Panc1 (cell line): ENCODE measurements around the gene FERMT3. TPM values are rescaled to one million over a fixed set of nuclear protein-coding genes. Genes with fewer than 3 reads are reported as not detected.

Experiments used
- ATAC-seq: fragments of 200-7000 bp; cut with Tn5 transposase; 2 replicates; pipeline ENCODE4 v1.9.1; 2020; ENCODE audit warnings: mild to moderate bottlenecking, moderate library complexity
- BruUV-seq: library from RNA; stranded (reverse); fragments of 400-500 nt; replicated peaks from 2 replicates; lab custom pipeline; 2021; lab: Mats Ljungman, UMichigan
- CTCF ChIA-PET: fragments of 300-600 bp; sonication (Branson Sonifier 250); formaldehyde crosslinking; loops from one replicate; lab custom pipeline; 2022; ENCODE audit warnings: antibody characterized with exemption; lab: Charles Lee
- POLR2A ChIA-PET: fragments of 300-600 bp; sonication (Branson Sonifier 250); formaldehyde crosslinking; loops from one replicate; lab custom pipeline; 2022; ENCODE audit warnings: antibody characterized with exemption; lab: Charles Lee
- DNase-seq: peaks from one replicate; pipeline ENCODE4 v3.0.0-alpha.2; 2010; ENCODE audit warnings: low read depth, low spot score
- H3K27ac ChIP-seq: 2 replicates; pipeline ENCODE4 v1.5.1; 2011; ENCODE audit warnings: mild to moderate bottlenecking, low read length, inconsistent platforms
- H3K27me3 ChIP-seq: fragments of 200-500 bp; sonication (Bioruptor generic); 2 replicates; pipeline ENCODE4 v1.6.0; 2014; ENCODE audit warnings: low read length, inconsistent platforms; ENCODE audit not compliant: control insufficient read depth, insufficient read depth
- H3K36me3 ChIP-seq: fragments of 200-500 bp; sonication (Bioruptor generic); 2 replicates; pipeline ENCODE4 v1.5.1; 2014; ENCODE audit warnings: inconsistent platforms, mild to moderate bottlenecking, low read length, moderate library complexity; ENCODE audit not compliant: control insufficient read depth, insufficient read depth
- H3K4me1 ChIP-seq: 2 replicates; pipeline ENCODE4 v1.5.1; 2011; ENCODE audit warnings: inconsistent platforms, mild to moderate bottlenecking, low read length, moderate library complexity; ENCODE audit not compliant: control insufficient read depth, insufficient read depth
- H3K4me3 ChIP-seq, 2 experiments: 2 replicates each; pipeline ENCODE4 v1.5.1; 2011 to 2012; ENCODE audit warnings: low read depth in 2 of 2, low read length in 2 of 2, mild to moderate bottlenecking in 2 of 2, inconsistent platforms in 1 of 2, moderate library complexity in 1 of 2
- H3K9me3 ChIP-seq: fragments of 200-500 bp; sonication (Bioruptor generic); 2 replicates; pipeline ENCODE4 v1.5.1; 2014; ENCODE audit warnings: low read depth, mild to moderate bottlenecking, inconsistent platforms, low read length, moderate library complexity; ENCODE audit not compliant: control insufficient read depth, insufficient read depth
- CTCF ChIP-seq: fragments of 450-650 bp; IDR thresholded peaks from 2 replicates; pipeline ENCODE4 v1.5.1; 2017; ENCODE audit warnings: mild to moderate bottlenecking
- POLR2AphosphoS5 ChIP-seq: IDR thresholded peaks from 2 replicates; pipeline ENCODE4 v1.6.1; 2012; ENCODE audit warnings: mild to moderate bottlenecking, low read depth, low read length, moderate library complexity
- REST ChIP-seq, 2 experiments: IDR thresholded peaks; 2 replicates each; pipeline ENCODE4 v1.6.1; 2011 to 2012; ENCODE audit warnings: low read depth in 2 of 2, control low read depth in 1 of 2, low read length in 1 of 2, mild to moderate bottlenecking in 1 of 2, moderate library complexity in 1 of 2; ENCODE audit not compliant: insufficient read depth in 1 of 2
- SIN3A ChIP-seq: IDR thresholded peaks from 2 replicates; pipeline ENCODE4 v1.6.1; 2012; ENCODE audit warnings: low read depth, mild to moderate bottlenecking, low read length, moderate library complexity, borderline replicate concordance; ENCODE audit not compliant: insufficient read depth
- TCF7L2 ChIP-seq: IDR thresholded peaks from 2 replicates; pipeline ENCODE4 v1.6.1; 2011; ENCODE audit warnings: mild to moderate bottlenecking, low read depth, low read length, inconsistent platforms
- in situ Hi-C: cut with HindIII; loops from 2 replicates; pipeline ENCODE4 v1.10.0; 2016; ENCODE audit warnings: low sequenced_read_pairs, low pct_unique_long_range_greater_than_20kb
- intact Hi-C: fragments of 100-400 bp; cut with micrococcal nuclease; formaldehyde crosslinking; loops from one replicate; pipeline ENCODE4 v1.10.0; 2022; ENCODE audit not compliant: unreplicated experiment
- total RNA-seq: library from RNA; stranded (reverse); gene quantifications from one replicate; pipeline ENCODE4 v1.2.1, GENCODE V29; 2021; ENCODE audit not compliant: unreplicated experiment

FERMT3 gene
- total RNA-seq, 1 experiment from 2014 or later, result 2.9 TPM

GRCh38 chr11:64178203-64178602, 28.3 kb upstream of the FERMT3 start:
- Histone ChIP-seq H3K9me3 (peaks cover 7% of the 10 kb centered on the region; the same call in 1 of the 2 replicates), H3K4me3 (no peak overlapping the region), H3K27me3 (no peaks in the 10 kb centered on the region), H3K27ac (no peak overlapping the region), H3K36me3 (no peaks in the 10 kb centered on the region), H3K4me1 (peaks cover 20% of the 10 kb centered on the region)
- no TSS peak for BruUV-seq
- in situ Hi-C loops (no loop called here), intact Hi-C loops (no loop called here)
- POLR2A ChIA-PET, result no interaction called here
- DNase-seq (no peak), ATAC-seq (no peak)
- TF ChIP-seq TCF7L2 (no peak), SIN3A (no peak), REST (IDR thresholded peaks at IDR 0.05; ENCODE audit: insufficient read depth in 1 of 2, low read depth in 2 of 2, low read length in 1 of 2) (no peak), CTCF (no peak), POLR2AphosphoS5 (no peak)
- CTCF ChIA-PET, result no interaction called here

- H3K36me3 ChIP-seq, result no peaks in the 10 kb centered on the region
- no peak for ATAC-seq
- no peak for DNase-seq
- no peak overlapping the region for H3K27ac ChIP-seq
- TF ChIP-seq REST (IDR thresholded peaks at IDR 0.05; ENCODE audit: insufficient read depth in 1 of 2, low read depth in 2 of 2, low read length in 1 of 2) (no peak), CTCF (no peak), SIN3A (no peak), TCF7L2 (no peak)
- peaks cover 28% of the 10 kb centered on the region for H3K4me1 ChIP-seq
- peaks cover 7% of the 10 kb centered on the region; the same call in 1 of the 2 replicates for H3K9me3 ChIP-seq
- no peaks in the 10 kb centered on the region for H3K27me3 ChIP-seq
- intact Hi-C loops (no loop called here), in situ Hi-C loops (no loop called here)
- ChIA-PET POLR2A (no interaction called here), CTCF (no interaction called here)
- no TSS peak for BruUV-seq
- no peak overlapping the region for H3K4me3 ChIP-seq
Observed at GRCh38 chr11:64178951-64179639, 27.4 kb upstream of the FERMT3 start.
